ENCODE data around the gene PSPH. TPM values are rescaled to one million over a fixed set of nuclear protein-coding genes. Genes with fewer than 3 reads are reported as not detected.
"Not testable (repeated sequence)": the region's sequence is repeated elsewhere in the genome, so short reads cannot be mapped to it uniquely, and the experiment has no call there.

The PSPH gene
- total RNA-seq, 1 donor from 2014 or later: 38.6 TPM

DNA sequence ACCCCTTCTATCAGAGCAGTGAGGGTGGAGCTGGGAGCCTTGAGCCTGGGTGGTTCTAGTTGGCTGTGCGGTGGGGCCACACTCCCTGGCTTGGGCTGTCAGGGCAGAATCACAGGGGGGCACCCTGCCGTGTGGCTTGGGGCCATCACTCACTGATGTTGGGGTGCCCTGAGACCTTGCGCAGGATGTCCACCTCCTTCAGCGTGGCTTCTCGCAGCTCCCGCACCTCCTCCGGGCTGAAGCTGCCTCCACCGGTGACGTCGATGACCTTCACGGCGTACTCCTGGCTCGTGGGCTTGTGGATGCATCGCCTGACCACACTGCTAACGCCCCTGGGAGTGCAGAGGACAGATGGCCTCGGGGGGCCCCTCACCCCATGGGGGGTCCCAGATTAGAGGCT is 36.2 kb upstream of the PSPH start:
- no peak overlapping the region for H3K4me3 ChIP-seq (ENCODE audit: low read depth, low read length)
- TF ChIP-seq, protein P1, sequence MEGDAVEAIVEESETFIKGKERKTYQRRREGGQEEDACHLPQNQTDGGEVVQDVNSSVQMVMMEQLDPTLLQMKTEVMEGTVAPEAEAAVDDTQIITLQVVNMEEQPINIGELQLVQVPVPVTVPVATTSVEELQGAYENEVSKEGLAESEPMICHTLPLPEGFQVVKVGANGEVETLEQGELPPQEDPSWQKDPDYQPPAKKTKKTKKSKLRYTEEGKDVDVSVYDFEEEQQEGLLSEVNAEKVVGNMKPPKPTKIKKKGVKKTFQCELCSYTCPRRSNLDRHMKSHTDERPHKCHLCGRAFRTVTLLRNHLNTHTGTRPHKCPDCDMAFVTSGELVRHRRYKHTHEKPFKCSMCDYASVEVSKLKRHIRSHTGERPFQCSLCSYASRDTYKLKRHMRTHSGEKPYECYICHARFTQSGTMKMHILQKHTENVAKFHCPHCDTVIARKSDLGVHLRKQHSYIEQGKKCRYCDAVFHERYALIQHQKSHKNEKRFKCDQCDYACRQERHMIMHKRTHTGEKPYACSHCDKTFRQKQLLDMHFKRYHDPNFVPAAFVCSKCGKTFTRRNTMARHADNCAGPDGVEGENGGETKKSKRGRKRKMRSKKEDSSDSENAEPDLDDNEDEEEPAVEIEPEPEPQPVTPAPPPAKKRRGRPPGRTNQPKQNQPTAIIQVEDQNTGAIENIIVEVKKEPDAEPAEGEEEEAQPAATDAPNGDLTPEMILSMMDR (conservative IDR thresholded peaks at IDR 0.05; ENCODE audit: low read depth, low read length): no peak
- no peak for DNase-seq (ENCODE audit: low read depth)

DNA sequence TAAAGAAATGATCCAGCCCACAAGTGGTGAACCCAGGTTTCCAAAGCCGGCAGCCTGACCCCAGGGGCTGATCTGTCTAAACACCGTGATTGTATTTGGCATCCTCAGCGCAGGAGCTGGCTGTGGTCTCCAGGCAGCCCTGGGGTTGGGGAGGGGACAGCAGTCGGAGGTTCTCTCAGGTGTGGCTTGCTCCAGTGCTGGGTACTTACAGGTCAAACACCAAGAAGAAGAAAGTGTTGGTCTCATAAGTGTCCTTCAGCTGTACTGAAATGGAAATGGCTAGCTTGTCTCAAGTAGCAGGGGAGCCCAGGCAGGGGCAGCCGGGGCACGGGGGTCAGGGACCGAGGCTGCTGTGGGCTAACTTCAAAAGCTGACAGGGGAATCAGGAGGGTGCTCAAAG is 35.5 kb upstream of the PSPH start:
- no peak for DNase-seq (ENCODE audit: low read depth)
- TF ChIP-seq, protein P1 (conservative IDR thresholded peaks at IDR 0.05; ENCODE audit: low read depth, low read length): no peak
- no peak overlapping the region for H3K4me3 ChIP-seq (ENCODE audit: low read depth, low read length)

DNA sequence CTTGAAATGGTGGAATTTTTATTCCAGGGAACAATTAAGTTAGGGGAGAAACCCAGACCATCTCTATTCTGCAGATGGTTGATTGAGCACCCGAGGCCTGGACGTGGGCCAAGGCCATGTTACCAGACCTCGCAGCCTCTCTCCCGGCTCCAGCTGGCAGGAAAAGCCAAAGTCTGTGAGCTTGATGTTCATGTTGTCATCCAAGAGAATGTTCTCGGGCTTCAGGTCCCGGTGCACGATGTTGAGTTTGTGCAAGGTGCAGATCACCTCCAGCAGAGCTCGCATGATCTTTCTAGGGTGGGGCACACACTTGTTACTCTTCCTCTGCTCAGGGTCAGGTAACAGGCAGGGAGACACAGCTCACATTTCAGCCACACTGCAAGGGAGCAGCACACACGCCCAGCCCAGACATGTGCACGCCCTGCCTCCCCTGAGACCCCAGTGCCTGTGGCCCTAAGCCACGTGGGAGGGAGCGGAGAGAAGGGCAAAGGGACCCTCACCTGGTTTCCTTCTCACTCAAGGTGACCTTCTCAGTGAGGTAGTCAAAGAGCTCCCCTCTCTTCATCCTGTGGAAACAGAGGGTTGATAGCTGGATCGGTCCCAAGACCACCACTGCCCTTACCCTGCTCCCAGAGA is 32.0 kb upstream of the PSPH start:
- DNase-seq (ENCODE audit: low read depth): no peak
- H3K4me3 ChIP-seq (ENCODE audit: low read depth, low read length): no peak overlapping the region
- TF ChIP-seq, protein P1 (conservative IDR thresholded peaks at IDR 0.05; ENCODE audit: low read depth, low read length): no peak

DNA sequence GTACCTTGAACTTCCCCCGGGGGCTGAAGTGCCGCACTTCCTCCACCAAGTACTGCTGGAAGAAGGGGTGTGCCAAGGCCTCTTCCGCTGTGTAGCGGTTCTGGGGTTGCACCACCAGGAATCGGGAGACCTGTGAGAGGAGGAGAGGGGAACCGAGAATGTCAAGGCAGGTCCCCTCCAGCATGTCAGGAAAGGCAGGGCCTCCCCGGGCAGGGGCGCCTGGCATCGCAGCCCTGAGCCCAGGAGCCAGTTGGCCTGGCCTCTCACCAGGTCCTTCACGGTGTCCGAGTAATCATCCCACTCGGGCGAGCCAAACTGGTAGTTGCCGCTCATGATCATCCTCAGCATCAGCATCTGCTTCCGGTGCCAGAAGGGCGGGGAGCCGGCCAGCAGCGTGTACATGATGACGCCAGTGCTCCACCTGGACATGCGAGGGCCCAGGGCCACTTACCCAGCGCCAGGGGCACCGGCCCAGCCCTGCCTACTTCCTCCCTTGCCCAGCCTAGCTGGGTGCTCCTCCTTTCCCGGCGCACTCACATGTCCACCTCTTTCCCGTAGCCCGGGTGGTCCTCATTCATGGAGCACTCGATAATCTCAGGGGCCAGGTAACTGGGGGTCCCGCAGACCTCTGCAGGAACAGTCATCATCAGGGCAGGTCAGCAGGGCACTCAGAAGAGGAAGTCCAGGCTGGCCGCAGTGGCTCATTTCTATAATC is 30.5 kb upstream of the PSPH start:
- H3K4me3 ChIP-seq (ENCODE audit: low read depth, low read length): no peak overlapping the region
- TF ChIP-seq, protein P1 (conservative IDR thresholded peaks at IDR 0.05; ENCODE audit: low read depth, low read length): no peak
- DNase-seq (ENCODE audit: low read depth): no peak

DNA sequence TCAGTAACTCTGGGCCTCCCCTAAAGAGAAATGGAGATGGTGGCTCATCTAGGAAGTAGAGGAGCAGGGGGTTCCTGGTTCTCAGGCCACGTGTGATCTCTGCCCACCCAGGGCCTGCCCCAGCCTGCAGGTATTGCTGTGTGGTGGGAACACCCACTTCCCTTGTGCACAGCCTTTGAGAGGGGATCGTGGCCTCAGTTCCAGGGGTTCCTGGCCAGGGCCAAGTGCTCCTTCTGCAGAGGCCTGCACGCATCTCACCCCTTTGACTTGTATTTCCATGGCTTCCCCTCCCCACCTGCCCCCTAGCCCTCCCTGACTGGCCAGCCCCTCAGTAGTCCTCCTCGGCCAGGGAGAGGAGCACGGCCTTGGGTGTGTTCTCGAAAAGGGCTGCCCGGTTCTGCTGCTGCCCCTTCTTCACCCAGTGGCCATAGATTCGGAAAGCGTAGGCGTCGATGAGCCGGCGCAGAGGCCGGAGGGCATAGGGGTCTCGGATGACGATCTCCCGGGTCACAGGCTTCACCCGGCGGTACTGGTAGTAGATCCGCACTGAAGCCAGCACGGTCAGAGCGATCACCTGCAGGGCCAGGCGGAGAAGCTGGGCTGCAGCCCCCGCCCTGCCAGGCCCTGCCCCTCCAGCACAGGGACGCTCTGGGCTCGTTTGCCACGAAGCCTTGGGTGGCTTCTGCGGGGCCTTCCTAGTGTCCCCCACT is 29.6 kb upstream of the PSPH start:
- DNase-seq (ENCODE audit: low read depth); H3K4me3 ChIP-seq (ENCODE audit: low read depth, low read length): not testable (repeated sequence)

DNA sequence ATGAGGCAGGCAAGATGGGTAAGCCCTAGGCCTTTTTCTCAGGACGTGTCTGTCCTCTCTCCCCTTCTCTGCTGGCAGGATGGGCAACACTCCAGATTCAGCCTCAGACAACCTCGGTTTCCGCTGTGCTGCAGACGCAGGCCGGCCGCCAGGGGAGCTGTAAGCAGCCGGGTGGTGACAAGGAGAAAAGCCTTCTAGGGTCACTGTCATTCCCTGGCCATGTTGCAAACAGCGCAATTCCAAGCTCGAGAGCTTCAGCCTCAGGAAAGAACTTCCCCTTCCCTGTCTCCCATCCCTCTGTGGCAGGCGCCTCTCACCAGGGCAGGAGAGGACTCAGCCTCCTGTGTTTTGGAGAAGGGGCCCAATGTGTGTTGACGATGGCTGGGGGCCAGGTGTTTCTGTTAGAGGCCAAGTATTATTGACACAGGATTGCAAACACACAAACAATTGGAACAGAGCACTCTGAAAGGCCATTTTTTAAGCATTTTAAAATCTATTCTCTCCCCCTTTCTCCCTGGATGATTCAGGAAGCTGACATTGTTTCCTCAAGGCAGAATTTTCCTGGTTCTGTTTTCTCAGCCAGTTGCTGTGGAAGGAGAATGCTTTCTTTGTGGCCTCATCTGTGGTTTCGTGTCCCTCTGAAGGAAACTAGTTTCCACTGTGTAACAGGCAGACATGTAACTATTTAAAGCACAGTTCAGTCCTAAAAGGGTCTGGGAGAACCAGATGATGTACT is 28.4 kb upstream of the PSPH start:
- H3K4me3 ChIP-seq (ENCODE audit: low read depth, low read length): no peak overlapping the region
- no peak for DNase-seq (ENCODE audit: low read depth)
- TF ChIP-seq, protein P1 (conservative IDR thresholded peaks at IDR 0.05; ENCODE audit: low read depth, low read length): no peak

DNA sequence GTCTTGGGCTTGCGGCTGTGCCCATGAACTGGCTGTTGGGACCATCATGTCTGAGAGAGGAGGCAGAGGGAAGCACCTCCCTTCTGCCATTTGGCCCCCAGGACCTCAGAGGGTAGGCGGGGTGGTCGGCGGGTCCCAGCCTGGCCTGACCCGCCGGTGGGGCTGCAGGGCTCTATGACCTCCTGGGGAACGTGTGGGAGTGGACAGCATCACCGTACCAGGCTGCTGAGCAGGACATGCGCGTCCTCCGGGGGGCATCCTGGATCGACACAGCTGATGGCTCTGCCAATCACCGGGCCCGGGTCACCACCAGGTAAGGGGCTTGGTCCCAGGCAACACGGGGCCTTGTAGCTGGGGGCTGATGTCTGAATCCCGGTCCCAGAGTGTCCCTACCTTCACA is 27.0 kb upstream of the PSPH start:
- H3K4me3 ChIP-seq (ENCODE audit: low read depth, low read length): no peak overlapping the region
- no peak for DNase-seq (ENCODE audit: low read depth)
- TF ChIP-seq, protein P1 (conservative IDR thresholded peaks at IDR 0.05; ENCODE audit: low read depth, low read length): no peak
